HCT116 (cell line): ENCODE results near the gene HHIPL1. TPM values are rescaled to one million over a fixed set of nuclear protein-coding genes. Genes with fewer than 3 reads are reported as not detected.

Source experiments
- ATAC-seq: fragments of 200-7000 bp; cut with Tn5 transposase; 2 replicates; pipeline ENCODE4 v1.9.1; 2020; ENCODE audit warnings: mild to moderate bottlenecking, moderate library complexity
- BruUV-seq: library from RNA; stranded (reverse); fragments of 400-500 nt; replicated peaks from 2 replicates; lab custom pipeline; 2021; lab: Mats Ljungman, UMichigan
- CTCF ChIA-PET: fragments of 300-600 bp; sonication (Branson Sonifier 250); formaldehyde crosslinking; loops from one replicate; lab custom pipeline; 2021; ENCODE audit warnings: antibody characterized with exemption; lab: Charles Lee
- POLR2A ChIA-PET: fragments of 300-600, 350-600 bp; sonication (Branson Sonifier 250); formaldehyde crosslinking; loops from one replicate; lab custom pipeline; 2021; ENCODE audit warnings: antibody characterized with exemption; lab: Charles Lee
- RAD21 ChIA-PET, 2 experiments: fragments of 300-600 bp; sonication (Branson Sonifier 250); formaldehyde crosslinking; loops; one replicate each; lab custom pipeline; 2023; ENCODE audit warnings: low total read pairs in 2 of 2; ENCODE audit not compliant: uncharacterized antibody in 2 of 2, unreplicated experiment in 2 of 2, low non-redundant PET in 1 of 2; lab: Charles Lee
- DNase-seq: peaks from one replicate; pipeline ENCODE4 v3.0.0-alpha.2; 2010; ENCODE audit warnings: low read depth, low spot score
- H2AFZ ChIP-seq: fragments of 200-600 bp; shearing (Covaris generic), sonication (generic); 2 replicates; pipeline ENCODE4 v1.6.1; 2017; ENCODE audit warnings: low read depth, mixed run types, mixed read lengths, antibody characterized with exemption, low read length; ENCODE audit not compliant: poor library complexity, severe bottlenecking
- H3K27ac ChIP-seq: 2 replicates; pipeline ENCODE4 v1.5.1; 2012; ENCODE audit warnings: low read depth, low read length
- H3K27me3 ChIP-seq: fragments of 200-600 bp; sonication (generic); 2 replicates; pipeline ENCODE4 v1.6.1; 2016; ENCODE audit warnings: mixed run types, low read length, mixed read lengths; ENCODE audit not compliant: insufficient read depth
- H3K36me3 ChIP-seq, 2 experiments: fragments of 200-500 bp in 1 of 2; fragments of 200-600 bp in 1 of 2; sonication (Bioruptor generic) in 1 of 2; sonication (generic) in 1 of 2; 2 replicates each; pipeline versions ENCODE4 v1.5.1 to v1.6.1; 2014 to 2016; ENCODE audit warnings: low read length in 2 of 2, inconsistent platforms in 1 of 2, mixed read lengths in 1 of 2, mixed run types in 1 of 2; ENCODE audit not compliant: insufficient read depth in 2 of 2, control insufficient read depth in 1 of 2
- H3K4me1 ChIP-seq, 2 experiments: fragments of 200-600 bp in 1 of 2; sonication (generic) in 1 of 2; 2 replicates each; pipeline versions ENCODE4 v1.5.1 to v1.6.1; 2012 to 2017; ENCODE audit warnings: low read length in 2 of 2, inconsistent platforms in 1 of 2, mild to moderate bottlenecking in 1 of 2, mixed read lengths in 1 of 2, mixed run types in 1 of 2, moderate library complexity in 1 of 2; ENCODE audit not compliant: insufficient read depth in 2 of 2, control insufficient read depth in 1 of 2
- H3K4me2 ChIP-seq: fragments of 200-600 bp; sonication (generic); 2 replicates; pipeline ENCODE4 v1.6.1; 2017; ENCODE audit warnings: mixed run types, low read length, mixed read lengths
- H3K4me3 ChIP-seq, 2 experiments: fragments of 200-600 bp in 1 of 2; sonication (generic) in 1 of 2; replicated peaks in 1 of 2; 2 replicates each; pipeline ENCODE4 v1.5.1; 2011 to 2016; ENCODE audit warnings: low read length in 2 of 2, control low read depth in 1 of 2, low read depth in 1 of 2, mild to moderate bottlenecking in 1 of 2, mixed read lengths in 1 of 2, mixed run types in 1 of 2
- H3K79me2 ChIP-seq: fragments of 200-600 bp; sonication (generic); 2 replicates; pipeline ENCODE4 v1.6.1; 2017; ENCODE audit warnings: mild to moderate bottlenecking, mixed run types, low read length, moderate library complexity, mixed read lengths; ENCODE audit not compliant: insufficient read depth
- H3K9ac ChIP-seq: fragments of 200-600 bp; sonication (generic); 2 replicates; pipeline ENCODE4 v1.6.1; 2016; ENCODE audit warnings: low read length, mixed read lengths
- H3K9me2 ChIP-seq: fragments of 200-600 bp; sonication (generic), shearing (Covaris generic); 2 replicates; pipeline ENCODE4 v1.6.1; 2017; ENCODE audit warnings: mixed run types, mild to moderate bottlenecking, moderate library complexity; ENCODE audit not compliant: insufficient read depth
- H3K9me3 ChIP-seq, 2 experiments: fragments of 200-500 bp in 1 of 2; fragments of 200-600 bp in 1 of 2; sonication (Bioruptor generic) in 1 of 2; sonication (generic) in 1 of 2; 2 replicates each; pipeline ENCODE4 v1.6.1; 2014 to 2017; ENCODE audit warnings: low read length in 2 of 2, mixed read lengths in 2 of 2, inconsistent platforms in 1 of 2, low read depth in 1 of 2, mild to moderate bottlenecking in 1 of 2, mixed run types in 1 of 2, moderate library complexity in 1 of 2; ENCODE audit not compliant: control insufficient read depth in 1 of 2, insufficient read depth in 1 of 2
- H4K20me1 ChIP-seq: fragments of 200-600 bp; sonication (generic), shearing (Covaris generic); 2 replicates; pipeline ENCODE4 v1.6.1; 2017; ENCODE audit warnings: mixed run types, mild to moderate bottlenecking, moderate library complexity; ENCODE audit not compliant: insufficient read depth
- CEBPB ChIP-seq: IDR thresholded peaks from 2 replicates; pipeline ENCODE4 v1.6.1; 2012; ENCODE audit warnings: low read depth
- EGR1 ChIP-seq: IDR thresholded peaks from 2 replicates; pipeline ENCODE4 v1.6.1; 2012; ENCODE audit warnings: low read depth
- ELF1 ChIP-seq: IDR thresholded peaks from 2 replicates; pipeline ENCODE4 v1.6.1; 2012; ENCODE audit warnings: low read depth, borderline replicate concordance
- FOSL1 ChIP-seq: IDR thresholded peaks from 2 replicates; pipeline ENCODE4 v1.6.1; 2012; ENCODE audit warnings: low read depth
- POLR2A ChIP-seq: IDR thresholded peaks from 2 replicates; pipeline ENCODE4 v1.7.0; 2011; ENCODE audit warnings: borderline replicate concordance; ENCODE audit not compliant: insufficient read depth, insufficient read length; ENCODE audit errors: extremely low read depth
- POLR2AphosphoS5 ChIP-seq: IDR thresholded peaks from 2 replicates; pipeline ENCODE4 v1.6.1; 2011; ENCODE audit warnings: mild to moderate bottlenecking, low read depth, low read length, moderate library complexity
- RAD21 ChIP-seq: IDR thresholded peaks from 2 replicates; pipeline ENCODE4 v1.6.1; 2012; ENCODE audit warnings: low read depth, mild to moderate bottlenecking
- SIN3A ChIP-seq: IDR thresholded peaks from 2 replicates; pipeline ENCODE4 v1.6.1; 2012; ENCODE audit warnings: low read depth
- SRF ChIP-seq: IDR thresholded peaks from 2 replicates; pipeline ENCODE4 v1.6.1; 2012; ENCODE audit warnings: low read depth
- ZFX ChIP-seq: fragments of 450-650 bp; IDR thresholded peaks from 2 replicates; pipeline ENCODE4 v1.6.1; 2017
- ZNF274 ChIP-seq: fragments of 200-500 bp; sonication (Bioruptor generic); IDR thresholded peaks from 2 replicates; pipeline ENCODE4 v1.6.1; 2014; ENCODE audit warnings: mild to moderate bottlenecking, low read depth, low read length, inconsistent platforms
- intact Hi-C: fragments of 100-400 bp; cut with micrococcal nuclease; formaldehyde crosslinking; loops from 2 replicates; pipeline ENCODE4 v1.10.0; 2022
- total RNA-seq: library from RNA; stranded (reverse); gene quantifications from one replicate; pipeline ENCODE4 v1.2.1, GENCODE V29; 2021; ENCODE audit not compliant: unreplicated experiment
- TF ChIP-seq, protein P1 (sequence below), 3 experiments: fragments of 200-600 bp in 1 of 3; sonication (generic) in 1 of 3; IDR thresholded peaks in 2 of 3; conservative IDR thresholded peaks in 1 of 3; 2 replicates each; pipeline ENCODE4 v1.5.1; 2012 to 2017; ENCODE audit warnings: low read depth in 2 of 3, low read length in 2 of 3, antibody characterized with exemption in 1 of 3, borderline replicate concordance in 1 of 3, control low read depth in 1 of 3, mild to moderate bottlenecking in 1 of 3, mixed read lengths in 1 of 3, mixed run types in 1 of 3, moderate library complexity in 1 of 3; ENCODE audit not compliant: insufficient read depth in 1 of 3
- TF ChIP-seq, protein P2 (sequence below): IDR thresholded peaks from 2 replicates; pipeline ENCODE4 v1.6.1; 2012; ENCODE audit warnings: low read depth

HHIPL1 gene
- total RNA-seq, 1 experiment from 2014 or later = not detected

DNA sequence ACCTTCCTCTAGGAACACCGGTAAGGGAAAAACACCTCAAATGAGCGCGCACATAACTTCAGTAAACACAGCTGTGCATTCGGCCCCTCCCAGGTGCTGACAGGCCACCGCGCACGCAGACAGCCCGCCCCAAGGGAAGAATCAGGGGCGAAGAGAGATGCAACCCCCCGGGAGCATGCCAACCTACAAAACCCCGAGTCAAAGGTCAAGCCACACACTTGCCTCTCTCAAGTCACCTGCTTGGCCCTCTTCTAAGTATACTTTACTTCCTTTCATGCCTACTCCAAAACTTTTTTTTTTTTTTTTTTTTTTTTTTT, 36.9 kb downstream of the HHIPL1 start:
- peaks cover 0 to 20% of the 10 kb centered on the region in 2 experiments; a peak in 2 of 4 replicates for H3K4me1 ChIP-seq
- H3K9me2 ChIP-seq = no peaks in the 10 kb centered on the region
- DNase-seq = no peak
- H3K36me3 ChIP-seq = no peaks in the 10 kb centered on the region
- H2AFZ ChIP-seq = no peak overlapping the region
- CTCF ChIA-PET = interaction anchor here (1.6 kb wide), 1 partner anchor 217 kb away, joined by 5 read pairs; no protein-coding TSS in a partner anchor
- no peak overlapping the region for H3K27ac ChIP-seq
- H3K27me3 ChIP-seq = no peaks in the 10 kb centered on the region
- no peak overlapping the region for H3K4me3 ChIP-seq
- H4K20me1 ChIP-seq = no peaks in the 10 kb centered on the region
- ATAC-seq = no peak
- POLR2A ChIA-PET = no interaction called here
- intact Hi-C loops = no loop called here
- H3K79me2 ChIP-seq = no peaks in the 10 kb centered on the region
- TF ChIP-seq SRF (no peak), SIN3A (no peak)
- H3K4me2 ChIP-seq = no peak overlapping the region
- H3K9ac ChIP-seq = no peak overlapping the region
- RAD21 ChIA-PET = no interaction called here
- no TSS peak for BruUV-seq
- peaks cover 0 to 11% of the 10 kb centered on the region in 2 experiments; a peak in 2 of 4 replicates for H3K9me3 ChIP-seq

DNA sequence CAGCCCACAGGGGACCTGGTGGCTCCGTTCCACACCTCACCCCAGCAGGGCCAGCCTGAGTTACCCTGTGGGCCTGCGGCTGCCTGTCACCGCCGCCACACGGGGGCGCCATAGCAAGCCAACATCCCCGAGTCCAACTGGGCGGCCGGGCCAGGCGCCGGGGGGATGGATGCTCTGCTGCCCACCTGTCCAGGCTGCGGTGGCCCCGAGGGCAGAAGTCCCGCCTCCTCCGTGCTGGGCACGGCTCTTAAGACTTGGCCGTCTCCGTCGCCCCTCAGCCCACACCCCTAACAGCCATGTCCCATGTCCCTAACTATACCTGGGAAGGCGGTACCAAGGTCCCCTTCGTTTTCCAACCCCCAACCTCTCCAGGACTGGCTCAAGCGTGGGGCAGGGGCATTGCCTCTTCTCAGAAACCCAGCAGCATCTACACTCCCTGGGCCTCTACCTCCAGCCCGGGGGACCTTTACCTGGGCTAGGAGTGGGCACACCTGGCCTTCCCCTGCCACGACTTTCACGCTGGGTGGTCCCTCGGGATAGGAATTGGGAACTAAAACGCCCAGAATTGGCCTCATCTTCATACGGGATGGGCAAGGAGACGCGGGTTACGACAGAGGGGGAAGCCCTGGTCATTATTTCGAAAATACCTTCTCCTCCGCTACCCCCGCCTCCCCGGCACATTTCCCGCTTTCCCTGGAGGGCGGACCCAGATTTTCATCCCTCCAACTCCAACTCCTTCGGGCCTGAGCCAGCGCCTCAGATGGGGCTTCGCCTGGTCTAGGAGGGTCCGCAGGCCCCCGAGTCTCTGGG, 38.1 kb downstream of the HHIPL1 start:
- Histone ChIP-seq H4K20me1 (no peaks in the 10 kb centered on the region), H3K4me1 (peaks cover 4 to 26% of the 10 kb centered on the region in 2 experiments; a peak in 2 of 4 replicates), H3K9ac (peak overlapping the region; percentile 87), H3K27me3 (no peaks in the 10 kb centered on the region), H3K4me3 (peak overlapping the region; percentile 65 to 96), H3K79me2 (no peaks in the 10 kb centered on the region), H3K27ac (peak overlapping the region; percentile 76), H3K9me3 (peaks cover 0 to 5% of the 10 kb centered on the region in 2 experiments; a peak in 2 of 4 replicates), H2AFZ (peak overlapping the region; percentile 90), H3K4me2 (peak overlapping the region; percentile 100), H3K9me2 (no peaks in the 10 kb centered on the region), H3K36me3 (no peaks in the 10 kb centered on the region)
- DNase-seq (peak; percentile 46), ATAC-seq (peak; percentile 65)
- RAD21 ChIA-PET = interaction anchor here in 1 of 2 experiments (0.6 kb wide), 1 partner anchor 202 kb away, joined by 3 read pairs; no protein-coding TSS in a partner anchor
- intact Hi-C loops = loop anchor here (1.0 kb wide), 2 partner anchors 165 to 202 kb away; no protein-coding TSS in a partner anchor
- TF ChIP-seq SIN3A (no peak; the same call in 1 of the 2 replicates), ELF1 (no peak), EGR1 (no peak), CEBPB (no peak), POLR2AphosphoS5 (0 out of 2 replicates have a peak, but pooled peaks have one; percentile 25), POLR2A (no peak), ZNF274 (no peak), ZFX (peak; percentile 32; the same call in 1 of the 2 replicates), RAD21 (peak; percentile 65), FOSL1 (no peak)
- TF ChIP-seq, protein P1, sequence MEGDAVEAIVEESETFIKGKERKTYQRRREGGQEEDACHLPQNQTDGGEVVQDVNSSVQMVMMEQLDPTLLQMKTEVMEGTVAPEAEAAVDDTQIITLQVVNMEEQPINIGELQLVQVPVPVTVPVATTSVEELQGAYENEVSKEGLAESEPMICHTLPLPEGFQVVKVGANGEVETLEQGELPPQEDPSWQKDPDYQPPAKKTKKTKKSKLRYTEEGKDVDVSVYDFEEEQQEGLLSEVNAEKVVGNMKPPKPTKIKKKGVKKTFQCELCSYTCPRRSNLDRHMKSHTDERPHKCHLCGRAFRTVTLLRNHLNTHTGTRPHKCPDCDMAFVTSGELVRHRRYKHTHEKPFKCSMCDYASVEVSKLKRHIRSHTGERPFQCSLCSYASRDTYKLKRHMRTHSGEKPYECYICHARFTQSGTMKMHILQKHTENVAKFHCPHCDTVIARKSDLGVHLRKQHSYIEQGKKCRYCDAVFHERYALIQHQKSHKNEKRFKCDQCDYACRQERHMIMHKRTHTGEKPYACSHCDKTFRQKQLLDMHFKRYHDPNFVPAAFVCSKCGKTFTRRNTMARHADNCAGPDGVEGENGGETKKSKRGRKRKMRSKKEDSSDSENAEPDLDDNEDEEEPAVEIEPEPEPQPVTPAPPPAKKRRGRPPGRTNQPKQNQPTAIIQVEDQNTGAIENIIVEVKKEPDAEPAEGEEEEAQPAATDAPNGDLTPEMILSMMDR (IDR thresholded peaks at IDR 0.05 in 2 of 3, conservative IDR thresholded peaks at IDR 0.05 in 1 of 3; ENCODE audit: borderline replicate concordance in 1 of 3, insufficient read depth in 1 of 3, low read depth in 2 of 3, low read length in 2 of 3) = peak; percentile 74 to 93 (median 92)
- TF ChIP-seq, protein P2, sequence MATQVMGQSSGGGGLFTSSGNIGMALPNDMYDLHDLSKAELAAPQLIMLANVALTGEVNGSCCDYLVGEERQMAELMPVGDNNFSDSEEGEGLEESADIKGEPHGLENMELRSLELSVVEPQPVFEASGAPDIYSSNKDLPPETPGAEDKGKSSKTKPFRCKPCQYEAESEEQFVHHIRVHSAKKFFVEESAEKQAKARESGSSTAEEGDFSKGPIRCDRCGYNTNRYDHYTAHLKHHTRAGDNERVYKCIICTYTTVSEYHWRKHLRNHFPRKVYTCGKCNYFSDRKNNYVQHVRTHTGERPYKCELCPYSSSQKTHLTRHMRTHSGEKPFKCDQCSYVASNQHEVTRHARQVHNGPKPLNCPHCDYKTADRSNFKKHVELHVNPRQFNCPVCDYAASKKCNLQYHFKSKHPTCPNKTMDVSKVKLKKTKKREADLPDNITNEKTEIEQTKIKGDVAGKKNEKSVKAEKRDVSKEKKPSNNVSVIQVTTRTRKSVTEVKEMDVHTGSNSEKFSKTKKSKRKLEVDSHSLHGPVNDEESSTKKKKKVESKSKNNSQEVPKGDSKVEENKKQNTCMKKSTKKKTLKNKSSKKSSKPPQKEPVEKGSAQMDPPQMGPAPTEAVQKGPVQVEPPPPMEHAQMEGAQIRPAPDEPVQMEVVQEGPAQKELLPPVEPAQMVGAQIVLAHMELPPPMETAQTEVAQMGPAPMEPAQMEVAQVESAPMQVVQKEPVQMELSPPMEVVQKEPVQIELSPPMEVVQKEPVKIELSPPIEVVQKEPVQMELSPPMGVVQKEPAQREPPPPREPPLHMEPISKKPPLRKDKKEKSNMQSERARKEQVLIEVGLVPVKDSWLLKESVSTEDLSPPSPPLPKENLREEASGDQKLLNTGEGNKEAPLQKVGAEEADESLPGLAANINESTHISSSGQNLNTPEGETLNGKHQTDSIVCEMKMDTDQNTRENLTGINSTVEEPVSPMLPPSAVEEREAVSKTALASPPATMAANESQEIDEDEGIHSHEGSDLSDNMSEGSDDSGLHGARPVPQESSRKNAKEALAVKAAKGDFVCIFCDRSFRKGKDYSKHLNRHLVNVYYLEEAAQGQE = no peak
- BruUV-seq = TSS peak; percentile 88
- POLR2A ChIA-PET = no interaction called here
- CTCF ChIA-PET = interaction anchor here (1.3 to 1.6 kb wide), 3 partner anchors 10 to 216 kb away, joined by 4 to 5 read pairs (median 4); no protein-coding TSS in a partner anchor
